ENCODE results near the gene GYG1. TPM values are rescaled to one million over a fixed set of nuclear protein-coding genes. Genes with fewer than 3 reads are reported as not detected.

Gene GYG1
- total RNA-seq, 6 experiments from 2014 or later, result 68.9 to 88.6 (median 78.5) TPM

DNA sequence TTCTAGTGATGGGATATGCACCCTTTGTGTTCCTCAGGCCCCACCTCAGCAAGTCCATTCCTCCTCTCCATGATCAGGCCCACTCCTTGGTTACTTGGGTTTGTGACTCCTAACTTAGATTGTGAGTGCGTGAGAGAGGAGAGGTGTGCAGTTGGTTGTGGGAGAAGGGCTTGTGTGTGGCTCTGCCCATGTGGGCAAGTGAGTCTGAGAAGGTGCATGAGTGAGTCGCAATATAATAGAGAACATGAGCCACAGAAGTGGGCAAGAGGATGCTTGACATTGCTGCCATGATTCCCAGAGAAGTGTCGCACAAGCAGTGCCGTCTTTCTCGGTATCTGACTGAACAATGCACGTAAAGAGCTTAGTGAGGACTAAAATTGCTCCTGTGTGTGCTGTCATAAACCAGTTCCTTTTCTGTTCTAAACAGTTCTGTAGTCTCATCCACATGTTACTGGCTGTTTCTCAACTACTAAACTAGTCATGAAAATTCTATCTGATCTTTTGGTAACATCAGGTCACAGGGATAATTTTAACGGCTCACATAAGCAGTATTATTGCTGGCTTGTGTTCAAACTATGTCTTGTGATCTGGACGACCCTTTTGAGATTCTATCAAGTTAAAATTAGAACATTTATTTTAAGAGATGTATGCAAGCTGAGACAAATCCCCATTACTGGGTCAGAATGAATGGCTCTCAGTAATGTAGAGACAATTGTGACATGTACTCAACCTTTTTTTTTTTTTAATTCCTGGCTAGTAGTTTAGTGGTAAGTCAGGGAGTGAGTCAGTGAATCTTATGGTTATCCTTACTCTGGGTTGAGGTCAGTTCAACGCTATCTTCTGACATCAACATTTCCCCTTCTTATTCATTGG lies 25.6 kb downstream of the GYG1 start:
- no peak for TF ChIP-seq CTCF (IDR thresholded peaks at IDR 0.05)
- Mint-ChIP-seq H3K36me3 (ENCODE audit: low read depth) (peaks cover 33% of the 10 kb centered on the region), H3K27ac (peak overlapping the region; percentile 88), H3K4me1 (ENCODE audit: low read depth) (peaks cover 74% of the 10 kb centered on the region), H3K27me3 (ENCODE audit: insufficient read depth) (peaks cover 4% of the 10 kb centered on the region), H3K9me3 (no peaks in the 10 kb centered on the region), H3K4me3 (peak overlapping the region; percentile 53)
- DNase-seq, result peak; percentile 96

DNA sequence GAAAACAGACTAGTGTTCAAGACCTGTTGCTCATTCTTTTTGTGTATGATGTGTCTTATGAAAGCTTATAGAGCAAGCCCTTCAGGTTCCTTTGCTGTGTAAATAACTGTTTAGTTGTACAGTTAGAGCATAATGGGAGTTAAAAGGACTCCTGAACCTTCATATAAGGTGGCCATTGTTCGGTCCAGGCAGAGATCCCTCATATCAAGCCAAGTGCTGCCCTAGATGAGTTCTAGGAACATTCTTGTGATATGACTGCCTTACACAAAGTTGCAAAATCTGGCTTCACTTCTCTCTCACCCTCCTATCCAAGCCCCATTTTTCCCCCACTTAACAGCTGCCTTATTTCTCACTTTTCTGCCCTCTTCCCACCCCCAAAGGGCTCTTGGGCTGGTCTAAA lies 26.9 kb downstream of the GYG1 start:
- no peak for TF ChIP-seq CTCF (IDR thresholded peaks at IDR 0.05)
- H3K4me3 Mint-ChIP-seq, result peak overlapping the region; percentile 24
- peak overlapping the region; percentile 61 for H3K27ac Mint-ChIP-seq
- H3K9me3 Mint-ChIP-seq, result no peaks in the 10 kb centered on the region
- H3K4me1 Mint-ChIP-seq (ENCODE audit: low read depth), result peaks cover 74% of the 10 kb centered on the region
- peaks cover 41% of the 10 kb centered on the region for H3K36me3 Mint-ChIP-seq (ENCODE audit: low read depth)
- DNase-seq, result peak; percentile 27
- peaks cover 4% of the 10 kb centered on the region for H3K27me3 Mint-ChIP-seq (ENCODE audit: insufficient read depth)

- Mint-ChIP-seq H3K36me3 (ENCODE audit: low read depth) (peaks cover 42% of the 10 kb centered on the region), H3K4me1 (ENCODE audit: low read depth) (peaks cover 72% of the 10 kb centered on the region), H3K9me3 (peaks cover 2% of the 10 kb centered on the region), H3K27me3 (ENCODE audit: insufficient read depth) (no peaks in the 10 kb centered on the region; the same call in 1 of the 2 replicates), H3K4me3 (no peak overlapping the region), H3K27ac (peak overlapping the region; percentile 25)
- DNase-seq, result no peak
- TF ChIP-seq CTCF (IDR thresholded peaks at IDR 0.05), result no peak
Measured at GRCh38 chr3:149019580-149019979, 28.2 kb downstream of the GYG1 start.

- peak overlapping the region; percentile 22; the same call in 1 of the 2 replicates for H3K27ac Mint-ChIP-seq
- H3K9me3 Mint-ChIP-seq, result peaks cover 8% of the 10 kb centered on the region
- H3K4me3 Mint-ChIP-seq, result no peak overlapping the region; the same call in 1 of the 2 replicates
- H3K4me1 Mint-ChIP-seq (ENCODE audit: low read depth), result peaks cover 65% of the 10 kb centered on the region
- peaks cover 48% of the 10 kb centered on the region for H3K36me3 Mint-ChIP-seq (ENCODE audit: low read depth)
- no peak for TF ChIP-seq CTCF (IDR thresholded peaks at IDR 0.05)
- DNase-seq, result no peak
- H3K27me3 Mint-ChIP-seq (ENCODE audit: insufficient read depth), result no peaks in the 10 kb centered on the region; the same call in 1 of the 2 replicates
Measured at GRCh38 chr3:149020196-149020838, 29.0 kb downstream of the GYG1 start.

GRCh38 chr3:149020839-149021252 lies 29.5 kb downstream of the GYG1 start:
- Mint-ChIP-seq H3K4me3 (no peak overlapping the region), H3K27me3 (ENCODE audit: insufficient read depth) (no peaks in the 10 kb centered on the region; the same call in 1 of the 2 replicates), H3K27ac (no peak overlapping the region)

More at GRCh38 chr3:149020839-149021252, 29.5 kb downstream of the GYG1 start:
- Mint-ChIP-seq H3K4me1 (ENCODE audit: low read depth) (peaks cover 60% of the 10 kb centered on the region), H3K9me3 (peaks cover 8% of the 10 kb centered on the region), H3K36me3 (ENCODE audit: low read depth) (peaks cover 48% of the 10 kb centered on the region)
- no peak for TF ChIP-seq CTCF (IDR thresholded peaks at IDR 0.05)
- DNase-seq, result no peak
